ENCODE data around the gene IFIT3. TPM values are rescaled to one million over a fixed set of nuclear protein-coding genes. Genes with fewer than 3 reads are reported as not detected.

The IFIT3 gene
- total and polyA plus RNA-seq, 2 of the 8 experiments (the other 6 are each of a cell fraction or from before 2014, with no cell fraction given) = 0.12 to 0.84 TPM

- Histone ChIP-seq H2BK5ac (ENCODE audit: low read depth, low read length) (no peak overlapping the region), H3K27me3 (replicated peaks in 1 of 4; ENCODE audit: control insufficient read depth in 3 of 4, extremely low read depth in 1 of 4, insufficient read depth in 3 of 4, low read length in 3 of 4) (no peaks in the 10 kb centered on the region), H3K27ac (ENCODE audit: low read depth, low read length) (no peak overlapping the region), H3K18ac (ENCODE audit: extremely low read depth, low read length) (no peak overlapping the region), H3K36me3 (ENCODE audit: control insufficient read depth in 2 of 4, insufficient read depth in 4 of 4, low read length in 3 of 4) (no peaks in the 10 kb centered on the region), H3K79me2 (ENCODE audit: control insufficient read depth in 1 of 2, insufficient read depth in 2 of 2, low read length in 2 of 2) (no peaks in the 10 kb centered on the region), H3K9me3 (ENCODE audit: insufficient read depth in 2 of 2, low read depth in 1 of 2, low read length in 1 of 2) (no peaks in the 10 kb centered on the region), H4K8ac (ENCODE audit: extremely low read depth, insufficient read depth, low read length) (no peak overlapping the region), H3K4me2 (ENCODE audit: insufficient read depth in 1 of 2, low read depth in 2 of 2, low read length in 2 of 2) (no peak overlapping the region), H3K14ac (ENCODE audit: insufficient read length) (no peak overlapping the region), H3K79me1 (ENCODE audit: low read depth, low read length) (no peaks in the 10 kb centered on the region), H2BK12ac (ENCODE audit: low read depth, low read length) (no peak overlapping the region), H4K5ac (ENCODE audit: insufficient read length, low read depth, low read length) (no peak overlapping the region), H2BK15ac (ENCODE audit: low read length) (no peak overlapping the region), H2AK5ac (ENCODE audit: low read depth, low read length) (0 out of 2 replicates have a peak overlapping the region, but pooled peaks have one; percentile 4), H2BK20ac (ENCODE audit: low read length) (0 out of 2 replicates have a peak overlapping the region, but pooled peaks have one; percentile 6), H3K23ac (ENCODE audit: insufficient read length) (no peak overlapping the region), H2AFZ (ENCODE audit: low read length) (no peak overlapping the region), H3K9ac (replicated peaks in 1 of 4; ENCODE audit: extremely low read depth in 1 of 4, low read depth in 3 of 4, low read length in 3 of 4) (no peak overlapping the region), H3K4me1 (replicated peaks in 1 of 4; ENCODE audit: control insufficient read depth in 3 of 4, insufficient read depth in 4 of 4, low read length in 3 of 4) (peaks cover 0 to 6% (median 0%) of the 10 kb centered on the region in 4 experiments; a peak in 1 of 7 replicates), H3K23me2 (ENCODE audit: low read depth, low read length) (no peaks in the 10 kb centered on the region; the same call in 1 of the 2 replicates), H4K91ac (replicated peaks; ENCODE audit: insufficient read length, low read length) (no peak overlapping the region), H2BK120ac (replicated peaks; ENCODE audit: low read depth, low read length) (no peak overlapping the region), H3K4ac (replicated peaks; ENCODE audit: insufficient read length, low read depth, low read length) (no peak overlapping the region), H4K20me1 (replicated peaks in 1 of 2; ENCODE audit: control insufficient read depth in 1 of 2, insufficient read depth in 2 of 2, low read length in 2 of 2) (no peaks in the 10 kb centered on the region), H3K56ac (replicated peaks; ENCODE audit: insufficient read length, low read depth, low read length) (no peak overlapping the region), H3K4me3 (ENCODE audit: extremely low read depth in 1 of 4, insufficient read depth in 2 of 4, low read depth in 3 of 4, low read length in 4 of 4) (no peak overlapping the region)
- no peak for DNase-seq (ENCODE audit: low read depth in 1 of 2, low spot score in 2 of 2)
- CTCF ChIA-PET (ENCODE audit: partially characterized antibody) = interaction anchor here (1.2 to 5.4 kb wide), 19 partner anchors 10 to 197 kb away, joined by 3 to 64 read pairs (median 21); partner anchors contain the start of genes IFIT1, IFIT1B, IFIT2 and LIPA
- FAIRE-seq = no peak
- POLR2A ChIA-PET (ENCODE audit: partially characterized antibody) = interaction anchor here (1.4 kb wide), 1 partner anchor 37 kb away, joined by 4 read pairs; no protein-coding TSS in a partner anchor
- 71% methylated on average over 1 of the region's 1 CpG; no CpG with 5 or more reads in 1 of the 2 experiments for WGBS, 2 experiments (ENCODE audit: extremely low coverage in 1 of 2, insufficient coverage in 1 of 2, insufficient read length in 1 of 2, insufficient replicate concordance in 2 of 2, low coverage in 1 of 2, low lambda C conversion rate in 2 of 2, missing lambda C conversion rate in 1 of 2)
- TF ChIP-seq CTBP2 (IDR thresholded peaks at IDR 0.05; ENCODE audit: borderline replicate concordance, insufficient read depth, insufficient read length, low read length) (no peak), HDAC6 (IDR thresholded peaks at IDR 0.05; ENCODE audit: low read depth, low read length) (no peak), SP4 (IDR thresholded peaks at IDR 0.05; ENCODE audit: low read length) (no peak), BACH1 (IDR thresholded peaks at IDR 0.05; ENCODE audit: low read length) (no peak), CTCF (IDR thresholded peaks at IDR 0.05; ENCODE audit: control extremely low read depth in 1 of 3, insufficient read depth in 1 of 3, low read depth in 1 of 3, low read length in 3 of 3) (no peak), POLR2A (IDR thresholded peaks at IDR 0.05; ENCODE audit: control extremely low read depth in 1 of 2, low read depth in 2 of 2, low read length in 2 of 2) (no peak), CHD2 (IDR thresholded peaks at IDR 0.05; ENCODE audit: low read length) (no peak), MAFK (IDR thresholded peaks at IDR 0.05; ENCODE audit: low read depth, low read length) (no peak), RXRA (IDR thresholded peaks at IDR 0.05; ENCODE audit: insufficient read depth, low read depth, low read length) (no peak), ASH2L (IDR thresholded peaks at IDR 0.05; ENCODE audit: low read length) (no peak)
- TF ChIP-seq, protein P1, sequence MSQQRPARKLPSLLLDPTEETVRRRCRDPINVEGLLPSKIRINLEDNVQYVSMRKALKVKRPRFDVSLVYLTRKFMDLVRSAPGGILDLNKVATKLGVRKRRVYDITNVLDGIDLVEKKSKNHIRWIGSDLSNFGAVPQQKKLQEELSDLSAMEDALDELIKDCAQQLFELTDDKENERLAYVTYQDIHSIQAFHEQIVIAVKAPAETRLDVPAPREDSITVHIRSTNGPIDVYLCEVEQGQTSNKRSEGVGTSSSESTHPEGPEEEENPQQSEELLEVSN (IDR thresholded peaks at IDR 0.05) = no peak
Measured at GRCh38 chr10:89368129-89368528, 40.3 kb downstream of the IFIT3 start.
